Esophagus muscularis mucosa (tissue), 4 donors: ENCODE measurements around the gene GALNT18.

Experiments used
- CTCF ChIP-seq, 3 experiments: fragments of 200-600 bp in 2 of 3; fragments of 450-650 bp in 1 of 3; sonication (generic) in 2 of 3; IDR thresholded peaks; one replicate each; pipeline ENCODE4 v1.5.1; 2017 to 2019; ENCODE audit warnings: antibody characterized with exemption in 3 of 3, mild to moderate bottlenecking in 2 of 3, moderate library complexity in 1 of 3
- EP300 ChIP-seq: sonication (generic); formaldehyde crosslinking; IDR thresholded peaks from one replicate; pipeline ENCODE4 v1.6.1; 2017; ENCODE audit warnings: antibody characterized with exemption
- POLR2AphosphoS5 ChIP-seq, 2 donors: sonication (generic); formaldehyde crosslinking; IDR thresholded peaks; one replicate each; pipeline ENCODE4 v1.6.1; 2017; ENCODE audit warnings: antibody characterized with exemption in 2 of 2

- TF ChIP-seq POLR2AphosphoS5 (IDR thresholded peaks at IDR 0.05) = no peak
- no peak for TF ChIP-seq EP300
- TF ChIP-seq CTCF (IDR thresholded peaks at IDR 0.05) = no peak
These were observed 124.9 kb downstream of the GALNT18 start for GRCh38 chr11:11496879-11497278.
